Measurements from ENCODE around the gene EPB41L1.

Gene EPB41L1

DNA sequence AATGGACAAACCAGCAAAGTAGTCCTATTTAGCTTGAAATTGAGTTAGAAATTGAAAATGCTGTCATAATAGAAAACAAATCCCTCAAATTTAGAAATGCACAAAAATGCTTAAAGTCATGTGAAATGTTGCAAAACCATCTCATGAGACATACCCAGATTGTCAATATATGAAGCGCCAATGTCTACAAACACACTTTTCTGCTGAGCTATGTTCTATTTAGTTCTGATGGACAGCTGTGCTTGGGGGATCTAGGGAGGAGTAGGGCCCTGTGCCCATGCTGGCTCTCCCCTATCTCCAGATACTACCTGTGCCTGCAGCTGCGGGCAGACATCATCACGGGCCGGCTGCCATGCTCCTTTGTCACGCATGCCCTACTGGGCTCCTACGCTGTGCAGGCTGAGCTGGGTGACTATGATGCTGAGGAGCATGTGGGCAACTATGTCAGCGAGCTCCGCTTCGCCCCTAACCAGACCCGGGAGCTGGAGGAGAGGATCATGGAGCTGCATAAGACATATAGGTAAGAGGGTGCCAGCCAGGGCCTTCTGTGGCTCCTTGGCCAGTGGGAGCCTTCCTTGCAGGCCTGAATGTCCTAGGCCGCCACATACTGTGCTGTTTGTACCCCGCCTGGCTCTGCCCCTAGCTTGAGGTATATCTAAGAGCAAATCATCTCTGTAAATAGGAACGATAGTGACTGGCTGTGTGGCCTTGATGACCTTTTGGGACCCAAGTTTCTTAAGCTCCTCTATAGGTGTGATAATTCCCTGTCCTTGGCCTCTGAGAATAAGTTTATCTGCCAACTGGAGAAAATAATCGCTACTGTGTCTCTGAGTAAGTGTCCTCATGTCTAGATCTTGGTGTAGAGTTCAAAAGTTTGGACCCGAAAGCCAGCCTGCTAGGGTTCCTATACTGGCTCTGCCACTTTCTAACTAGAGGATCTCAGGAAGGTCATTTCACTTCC is 30.6 kb downstream of the EPB41L1 start:
- POLR2A ChIA-PET, result interaction anchor here (0.7 kb wide), 1 partner anchor 73 kb away, joined by 4 read pairs; no protein-coding TSS in a partner anchor

DNA sequence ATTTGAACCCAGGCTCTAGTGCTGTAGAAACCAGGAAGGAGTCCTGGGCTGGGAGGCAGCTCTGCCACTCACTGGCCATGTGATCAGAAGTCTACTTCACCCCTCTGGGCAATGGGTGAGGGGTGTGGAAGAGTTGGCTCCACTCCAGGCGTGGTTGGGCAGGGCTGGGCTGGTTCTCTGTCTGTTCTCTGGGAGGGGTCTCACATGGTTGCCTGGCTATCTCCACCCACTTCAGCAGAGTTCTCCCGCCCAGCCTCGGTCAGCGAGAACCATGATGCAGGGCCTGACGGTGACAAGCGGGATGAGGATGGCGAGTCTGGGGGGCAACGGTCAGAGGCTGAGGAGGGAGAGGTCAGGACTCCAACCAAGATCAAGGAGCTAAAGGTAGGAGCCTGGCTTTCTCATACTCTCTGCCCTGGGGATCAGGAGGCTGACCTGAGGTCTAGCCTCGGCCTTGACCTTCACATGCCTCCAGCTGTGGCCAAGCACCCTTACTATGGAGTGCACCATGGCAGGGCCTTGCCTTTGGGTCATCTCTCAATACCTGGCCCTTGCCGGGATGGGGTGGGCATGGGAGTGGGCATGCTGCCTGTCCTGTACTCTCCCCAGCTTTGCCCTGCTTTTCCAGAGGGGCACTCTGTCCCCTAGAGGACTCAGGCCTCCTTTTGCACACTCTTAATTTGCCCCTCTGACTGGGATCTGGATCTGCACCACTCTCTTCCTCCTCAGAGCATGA is 39.6 kb downstream of the EPB41L1 start:
- no peak overlapping the region for H3K27ac ChIP-seq (ENCODE audit: insufficient read depth in 1 of 2, low read depth in 1 of 2, low read length in 2 of 2, poor library complexity in 1 of 2, severe bottlenecking in 2 of 2)
- H3K27me3 ChIP-seq (replicated peaks in 2 of 5; ENCODE audit: control insufficient read depth in 4 of 5, insufficient read depth in 5 of 5, low read length in 4 of 5), result peaks cover 0 to 16% (median 0%) of the 10 kb centered on the region in 5 experiments
- no peak for DNase-seq
- WGBS (ENCODE audit: insufficient coverage), result 98% methylated on average over 10 of the region's 10 CpGs
- H3K4me3 ChIP-seq (ENCODE audit: control insufficient read depth in 1 of 7, extremely low read depth in 1 of 7, insufficient read depth in 4 of 7, low read depth in 2 of 7, low read length in 6 of 7), result no peak overlapping the region
- no peaks in the 10 kb centered on the region for H3K4me1 ChIP-seq (ENCODE audit: control extremely low read depth in 1 of 4, control insufficient read depth in 4 of 4, insufficient read depth in 4 of 4, low read length in 3 of 4)
- H3K36me3 ChIP-seq (ENCODE audit: control insufficient read depth in 4 of 4, insufficient read depth in 4 of 4, low read length in 3 of 4), result no peaks in the 10 kb centered on the region
- ChIA-PET CTCF (interaction anchor here (0.7 to 2.8 kb wide), 3 partner anchors 8 to 27 kb away, joined by 3 to 25 read pairs (median 5); no protein-coding TSS in a partner anchor), POLR2A (no interaction called here)
- H3K9me3 ChIP-seq (ENCODE audit: control extremely low read depth in 1 of 5, control insufficient read depth in 4 of 5, insufficient read depth in 2 of 5, low read depth in 1 of 5, low read length in 4 of 5), result no peaks in the 10 kb centered on the region

More for the DNA sequence above, 30.6 kb downstream of the EPB41L1 start:
- Histone ChIP-seq H3K27me3 (replicated peaks in 2 of 5; ENCODE audit: control insufficient read depth in 4 of 5, insufficient read depth in 5 of 5, low read length in 4 of 5) (peaks cover 0 to 4% (median 0%) of the 10 kb centered on the region in 5 experiments), H3K27ac (ENCODE audit: insufficient read depth in 1 of 2, low read depth in 1 of 2, low read length in 2 of 2, poor library complexity in 1 of 2, severe bottlenecking in 2 of 2) (no peak overlapping the region), H3K36me3 (ENCODE audit: control insufficient read depth in 4 of 4, insufficient read depth in 4 of 4, low read length in 3 of 4) (no peaks in the 10 kb centered on the region), H3K4me3 (ENCODE audit: control insufficient read depth in 1 of 7, extremely low read depth in 1 of 7, insufficient read depth in 4 of 7, low read depth in 2 of 7, low read length in 6 of 7) (no peak overlapping the region), H3K4me1 (ENCODE audit: control extremely low read depth in 1 of 4, control insufficient read depth in 4 of 4, insufficient read depth in 4 of 4, low read length in 3 of 4) (peaks cover 0 to 5% (median 0%) of the 10 kb centered on the region in 4 experiments), H3K9me3 (ENCODE audit: control extremely low read depth in 1 of 5, control insufficient read depth in 4 of 5, insufficient read depth in 2 of 5, low read depth in 1 of 5, low read length in 4 of 5) (no peaks in the 10 kb centered on the region)
- WGBS (ENCODE audit: insufficient coverage), result 97% methylated on average over 13 of the region's 15 CpGs
- no peak for DNase-seq
- CTCF ChIA-PET, result interaction anchor here (0.8 to 1.5 kb wide), 5 partner anchors 13 to 259 kb away, joined by 3 to 5 read pairs (median 4); no protein-coding TSS in a partner anchor

DNA sequence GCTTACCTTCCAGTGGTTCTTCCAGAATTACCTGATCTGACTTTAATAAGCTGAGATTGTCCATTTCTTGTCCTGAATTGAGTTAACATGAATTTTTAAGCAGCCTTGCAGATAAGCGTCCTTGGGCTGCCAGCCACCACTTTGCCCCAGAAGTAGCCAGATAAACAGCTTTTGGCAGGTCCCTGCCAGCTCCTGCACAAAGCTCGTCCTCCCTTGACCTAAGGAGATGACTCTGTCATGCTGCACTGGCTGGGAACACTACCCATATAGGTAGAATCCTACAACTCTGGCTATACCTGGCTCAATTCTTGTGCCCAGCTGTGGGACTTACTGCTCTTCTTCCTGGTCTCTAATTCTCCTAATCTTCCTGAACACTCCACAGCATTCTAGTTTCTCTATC is 42.1 kb downstream of the EPB41L1 start:
- H3K36me3 ChIP-seq (ENCODE audit: control insufficient read depth in 4 of 4, insufficient read depth in 4 of 4, low read length in 3 of 4), result no peaks in the 10 kb centered on the region
- 100% methylated on average over 2 of the region's 2 CpGs for WGBS (ENCODE audit: insufficient coverage)
- H3K27ac ChIP-seq (ENCODE audit: insufficient read depth in 1 of 2, low read depth in 1 of 2, low read length in 2 of 2, poor library complexity in 1 of 2, severe bottlenecking in 2 of 2), result no peak overlapping the region
- POLR2A ChIA-PET, result interaction anchor here (0.6 kb wide), 2 partner anchors 37 to 115 kb away, joined by 3 read pairs; no protein-coding TSS in a partner anchor
- H3K4me3 ChIP-seq (ENCODE audit: control insufficient read depth in 1 of 7, extremely low read depth in 1 of 7, insufficient read depth in 4 of 7, low read depth in 2 of 7, low read length in 6 of 7), result no peak overlapping the region
- peaks cover 0 to 15% (median 0%) of the 10 kb centered on the region in 5 experiments for H3K27me3 ChIP-seq (replicated peaks in 2 of 5; ENCODE audit: control insufficient read depth in 4 of 5, insufficient read depth in 5 of 5, low read length in 4 of 5)
- CTCF ChIA-PET, result interaction anchor here (0.7 to 1.4 kb wide), 6 partner anchors 11 to 203 kb away, joined by 3 read pairs; no protein-coding TSS in a partner anchor
- no peak for DNase-seq
- peaks cover 0 to 2% (median 0%) of the 10 kb centered on the region in 4 experiments for H3K4me1 ChIP-seq (ENCODE audit: control extremely low read depth in 1 of 4, control insufficient read depth in 4 of 4, insufficient read depth in 4 of 4, low read length in 3 of 4)
- H3K9me3 ChIP-seq (ENCODE audit: control extremely low read depth in 1 of 5, control insufficient read depth in 4 of 5, insufficient read depth in 2 of 5, low read depth in 1 of 5, low read length in 4 of 5), result no peaks in the 10 kb centered on the region

DNA sequence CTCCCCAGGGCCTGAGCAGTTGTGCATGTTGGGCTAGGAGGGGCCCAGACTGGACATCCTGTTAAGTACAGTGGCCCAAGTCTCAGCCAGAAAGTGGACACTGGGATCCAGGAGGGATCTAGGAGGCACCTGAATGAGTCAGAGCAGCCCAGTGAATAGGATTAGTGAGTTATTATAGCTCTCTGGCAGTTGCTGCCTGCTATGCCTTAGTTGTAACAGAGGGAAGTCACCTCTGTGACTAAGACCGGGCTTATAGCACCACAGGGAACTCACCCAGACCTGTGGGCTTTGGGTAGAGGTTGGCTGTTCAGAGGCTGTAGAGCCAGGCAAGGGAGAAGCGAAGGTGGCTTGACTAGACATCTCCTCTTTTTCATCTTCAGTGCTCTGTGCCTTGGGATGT is 42.7 kb downstream of the EPB41L1 start:
- Histone ChIP-seq H3K27ac (ENCODE audit: insufficient read depth in 1 of 2, low read depth in 1 of 2, low read length in 2 of 2, poor library complexity in 1 of 2, severe bottlenecking in 2 of 2) (no peak overlapping the region), H3K27me3 (replicated peaks in 2 of 5; ENCODE audit: control insufficient read depth in 4 of 5, insufficient read depth in 5 of 5, low read length in 4 of 5) (peaks cover 0 to 15% (median 0%) of the 10 kb centered on the region in 5 experiments), H3K9me3 (ENCODE audit: control extremely low read depth in 1 of 5, control insufficient read depth in 4 of 5, insufficient read depth in 2 of 5, low read depth in 1 of 5, low read length in 4 of 5) (no peaks in the 10 kb centered on the region), H3K4me1 (ENCODE audit: control extremely low read depth in 1 of 4, control insufficient read depth in 4 of 4, insufficient read depth in 4 of 4, low read length in 3 of 4) (peaks cover 0 to 2% (median 0%) of the 10 kb centered on the region in 4 experiments), H3K4me3 (ENCODE audit: control insufficient read depth in 1 of 7, extremely low read depth in 1 of 7, insufficient read depth in 4 of 7, low read depth in 2 of 7, low read length in 6 of 7) (no peak overlapping the region), H3K36me3 (ENCODE audit: control insufficient read depth in 4 of 4, insufficient read depth in 4 of 4, low read length in 3 of 4) (no peaks in the 10 kb centered on the region)
- ChIA-PET CTCF (interaction anchor here (1.1 to 1.4 kb wide), 5 partner anchors 10 to 204 kb away, joined by 3 read pairs; no protein-coding TSS in a partner anchor), POLR2A (interaction anchor here (0.6 kb wide), 2 partner anchors 38 to 116 kb away, joined by 3 read pairs; no protein-coding TSS in a partner anchor)
- WGBS (ENCODE audit: insufficient coverage), result 100% methylated on average over 1 of the region's 2 CpGs
- no peak for DNase-seq

DNA sequence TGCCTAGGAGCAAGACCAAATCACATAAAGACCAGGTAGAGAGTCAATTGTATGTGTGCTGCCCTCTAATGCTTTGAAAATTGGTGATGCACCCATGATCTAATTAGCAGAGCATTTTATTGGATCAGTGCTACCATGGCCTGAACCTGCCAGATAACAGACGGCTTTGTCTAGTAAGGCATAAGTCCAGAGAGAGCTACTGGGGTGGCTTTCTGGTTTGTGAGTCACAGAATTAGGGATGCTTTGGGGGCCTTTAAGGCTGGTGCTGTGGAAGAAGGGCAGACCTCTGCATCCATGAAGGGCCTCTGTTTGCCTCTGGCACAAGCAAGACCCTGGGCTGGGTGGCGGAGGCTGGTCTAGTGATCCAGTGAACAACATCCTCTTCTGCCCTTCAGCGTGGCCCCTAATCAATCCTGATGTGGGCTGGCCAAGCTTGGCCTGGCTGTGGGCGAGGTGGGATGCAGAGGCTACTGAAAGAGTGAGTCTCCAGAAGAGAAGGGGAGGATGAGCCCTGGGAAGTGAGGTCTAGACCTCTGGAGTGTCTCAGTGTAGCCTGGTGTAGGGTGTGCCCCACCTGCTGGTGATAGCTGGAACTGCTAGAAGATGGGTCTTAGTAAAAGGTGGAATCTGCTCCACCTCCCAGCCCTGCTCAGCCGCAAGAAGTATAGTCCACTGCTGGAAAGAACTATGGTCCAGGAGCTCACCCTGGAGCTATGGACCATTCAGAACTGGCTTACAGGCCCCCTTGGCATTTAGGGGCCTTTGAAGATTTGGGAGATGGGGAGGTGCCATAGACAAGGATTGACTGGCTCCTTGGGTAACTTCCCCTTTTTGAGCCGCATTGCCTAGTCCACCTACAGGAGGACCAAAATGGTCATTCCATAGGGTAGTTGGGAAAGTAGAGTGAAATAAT is 45.1 kb downstream of the EPB41L1 start:
- H3K4me3 ChIP-seq (ENCODE audit: control insufficient read depth in 1 of 7, extremely low read depth in 1 of 7, insufficient read depth in 4 of 7, low read depth in 2 of 7, low read length in 6 of 7), result no peak overlapping the region
- H3K27ac ChIP-seq (ENCODE audit: insufficient read depth in 1 of 2, low read depth in 1 of 2, low read length in 2 of 2, poor library complexity in 1 of 2, severe bottlenecking in 2 of 2), result no peak overlapping the region
- POLR2A ChIA-PET, result interaction anchor here (0.5 kb wide), 1 partner anchor 61 kb away, joined by 4 read pairs; no protein-coding TSS in a partner anchor
- 67% methylated on average over 3 of the region's 6 CpGs for WGBS (ENCODE audit: insufficient coverage)
- no peaks in the 10 kb centered on the region for H3K36me3 ChIP-seq (ENCODE audit: control insufficient read depth in 4 of 4, insufficient read depth in 4 of 4, low read length in 3 of 4)
- peaks cover 0 to 16% (median 0%) of the 10 kb centered on the region in 5 experiments for H3K27me3 ChIP-seq (replicated peaks in 2 of 5; ENCODE audit: control insufficient read depth in 4 of 5, insufficient read depth in 5 of 5, low read length in 4 of 5)
- no peaks in the 10 kb centered on the region for H3K9me3 ChIP-seq (ENCODE audit: control extremely low read depth in 1 of 5, control insufficient read depth in 4 of 5, insufficient read depth in 2 of 5, low read depth in 1 of 5, low read length in 4 of 5)
- peak; percentile 67 to 82 (median 73) for DNase-seq
- CTCF ChIA-PET, result interaction anchor here (0.6 to 3.0 kb wide), 15 partner anchors 10 to 243 kb away, joined by 3 to 25 read pairs (median 4); no protein-coding TSS in a partner anchor
- H3K4me1 ChIP-seq (ENCODE audit: control extremely low read depth in 1 of 4, control insufficient read depth in 4 of 4, insufficient read depth in 4 of 4, low read length in 3 of 4), result peaks cover 0 to 6% (median 2%) of the 10 kb centered on the region in 4 experiments

DNA sequence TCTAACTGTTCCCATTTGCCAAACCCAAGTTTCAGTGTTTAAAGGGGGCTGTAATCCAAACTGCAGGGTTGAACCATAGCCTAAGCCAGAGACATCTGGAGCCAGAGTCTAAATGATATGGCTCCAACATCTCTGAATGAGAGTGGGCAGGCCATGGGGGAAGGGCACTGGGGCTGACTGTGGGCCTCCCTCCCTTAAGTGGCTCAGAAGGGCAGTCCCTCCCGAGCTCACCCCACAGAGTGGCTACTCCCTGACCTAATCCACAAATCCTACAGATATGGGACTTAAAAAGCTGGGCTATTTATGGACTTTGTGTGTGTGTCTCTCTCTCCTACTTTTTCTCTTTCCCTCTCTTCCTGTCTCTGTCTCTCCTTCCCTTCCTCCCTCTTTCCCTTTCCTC is 45.9 kb downstream of the EPB41L1 start:
- POLR2A ChIA-PET, result no interaction called here
- Histone ChIP-seq H3K36me3 (ENCODE audit: control insufficient read depth in 4 of 4, insufficient read depth in 4 of 4, low read length in 3 of 4) (no peaks in the 10 kb centered on the region), H3K4me1 (ENCODE audit: control extremely low read depth in 1 of 4, control insufficient read depth in 4 of 4, insufficient read depth in 4 of 4, low read length in 3 of 4) (peaks cover 0 to 6% (median 2%) of the 10 kb centered on the region in 4 experiments), H3K9me3 (ENCODE audit: control extremely low read depth in 1 of 5, control insufficient read depth in 4 of 5, insufficient read depth in 2 of 5, low read depth in 1 of 5, low read length in 4 of 5) (no peaks in the 10 kb centered on the region), H3K27me3 (replicated peaks in 2 of 5; ENCODE audit: control insufficient read depth in 4 of 5, insufficient read depth in 5 of 5, low read length in 4 of 5) (peaks cover 0 to 16% (median 0%) of the 10 kb centered on the region in 5 experiments), H3K27ac (ENCODE audit: insufficient read depth in 1 of 2, low read depth in 1 of 2, low read length in 2 of 2, poor library complexity in 1 of 2, severe bottlenecking in 2 of 2) (no peak overlapping the region), H3K4me3 (ENCODE audit: control insufficient read depth in 1 of 7, extremely low read depth in 1 of 7, insufficient read depth in 4 of 7, low read depth in 2 of 7, low read length in 6 of 7) (no peak overlapping the region)
- no CpG with 5 or more reads among the region's 1 CpG for WGBS (ENCODE audit: insufficient coverage)
- DNase-seq, result no peak
- CTCF ChIA-PET, result interaction anchor here (0.6 to 3.0 kb wide), 8 partner anchors 11 to 208 kb away, joined by 3 to 25 read pairs (median 4); no protein-coding TSS in a partner anchor

Data from common myeloid progenitor, CD34-positive (primary cell).